CD4-positive, alpha-beta T cell treated with Interleukin-15 for 1 hour (primary cell): Measurements from ENCODE around the gene PPIL1.
"Not testable (repeated sequence)": the region's sequence is repeated elsewhere in the genome, so short reads cannot be mapped to it uniquely, and the experiment has no call there.

Source experiments
- DNase-seq: peaks from one replicate; pipeline ENCODE4 v3.0.0-alpha.2; 2020

Gene PPIL1

GRCh38 chr6:36874443-36875249, at the start of gene PPIL1:
Gene PPIL1, minus strand, starts transcription at chr6:36874803. Its CDS starts 31 bp downstream, at chr6:36874772.
- peak; percentile 85 for DNase-seq

- DNase-seq, result no peak
Observed at GRCh38 chr6:36924131-36924530, 49.5 kb upstream of the PPIL1 start.

GRCh38 chr6:36920546-36920945, 45.9 kb upstream of the PPIL1 start:
- no peak for DNase-seq

- DNase-seq, result no peak
Observed at GRCh38 chr6:36920049-36920448, 45.4 kb upstream of the PPIL1 start.

GRCh38 chr6:36917541-36918193, 43.1 kb upstream of the PPIL1 start:
- DNase-seq, result no peak

- DNase-seq, result no peak
Observed at GRCh38 chr6:36916126-36916525, 41.5 kb upstream of the PPIL1 start.

- no peak for DNase-seq
Observed at GRCh38 chr6:36915599-36915998, 41.0 kb upstream of the PPIL1 start.

GRCh38 chr6:36914227-36914794, 39.7 kb upstream of the PPIL1 start:
- DNase-seq, result no peak

GRCh38 chr6:36913082-36913481, 38.5 kb upstream of the PPIL1 start:
- no peak for DNase-seq

- DNase-seq, result peak; percentile 54
Observed at GRCh38 chr6:36912586-36912985, 38.0 kb upstream of the PPIL1 start.

GRCh38 chr6:36912030-36912454, 37.4 kb upstream of the PPIL1 start:
- no peak for DNase-seq

GRCh38 chr6:36908747-36909146, 34.1 kb upstream of the PPIL1 start:
- DNase-seq, result no peak

- no peak for DNase-seq
Observed at GRCh38 chr6:36907781-36908180, 33.2 kb upstream of the PPIL1 start.

- DNase-seq, result no peak
Observed at GRCh38 chr6:36906539-36907325, 32.1 kb upstream of the PPIL1 start.

- DNase-seq, result no peak
Observed at GRCh38 chr6:36904851-36905393, 30.3 kb upstream of the PPIL1 start.

- no peak for DNase-seq
Observed at GRCh38 chr6:36904114-36904513, 29.5 kb upstream of the PPIL1 start.

GRCh38 chr6:36897609-36898008, 23.0 kb upstream of the PPIL1 start:
- no peak for DNase-seq

- DNase-seq, result no peak
Observed at GRCh38 chr6:36893976-36894932, 19.7 kb upstream of the PPIL1 start.

- DNase-seq, result not testable (repeated sequence)
Observed at GRCh38 chr6:36891153-36891552, 16.6 kb upstream of the PPIL1 start.

GRCh38 chr6:36890112-36890663, 15.6 kb upstream of the PPIL1 start:
- no peak for DNase-seq
